Neural cell (in vitro differentiated cells): ENCODE results near the gene NMRK2. TPM values are rescaled to one million over a fixed set of nuclear protein-coding genes. Genes with fewer than 3 reads are reported as not detected.

ENCODE experiments used
- H2AFZ ChIP-seq: fragments of 200-600, 300-800 bp; sonication (generic), shearing (Covaris generic); 2 replicates; pipeline ENCODE4 v1.6.0; 2014; ENCODE audit warnings: low read depth, mild to moderate bottlenecking, antibody characterized with exemption, low read length, moderate library complexity
- H3F3A ChIP-seq: fragments of 200-600 bp; shearing (Covaris generic); 2 replicates; pipeline ENCODE4 v1.6.1; 2016; ENCODE audit warnings: mild to moderate bottlenecking, moderate library complexity, mixed read lengths, antibody characterized with exemption, low read length; ENCODE audit not compliant: insufficient read depth, poor library complexity, severe bottlenecking
- H3K27ac ChIP-seq: fragments of 200-600, 300-800 bp; sonication (generic), shearing (Covaris generic); 2 replicates; pipeline ENCODE4 v1.5.1; 2014; ENCODE audit warnings: mild to moderate bottlenecking, low read length, moderate library complexity
- H3K27me3 ChIP-seq: fragments of 300-800, 200-600 bp; sonication (generic), shearing (Covaris generic); 2 replicates; pipeline ENCODE4 v1.6.0; 2014; ENCODE audit warnings: mild to moderate bottlenecking, low read depth, low read length, moderate library complexity; ENCODE audit not compliant: insufficient read depth
- H3K36me3 ChIP-seq: fragments of 300-800, 200-600 bp; sonication (generic), shearing (Covaris generic); 2 replicates; pipeline ENCODE4 v1.5.1; 2014; ENCODE audit warnings: mild to moderate bottlenecking, antibody characterized with exemption, low read length, moderate library complexity; ENCODE audit not compliant: insufficient read depth
- H3K4me2 ChIP-seq: fragments of 300-800, 200-600 bp; sonication (generic), shearing (Covaris generic); 2 replicates; pipeline ENCODE4 v1.6.0; 2014; ENCODE audit warnings: mild to moderate bottlenecking, low read length
- H3K4me3 ChIP-seq: fragments of 300-800, 200-600 bp; sonication (generic), shearing (Covaris generic); 2 replicates; pipeline ENCODE4 v1.5.1; 2014; ENCODE audit warnings: mild to moderate bottlenecking, low read length, moderate library complexity
- H3K79me2 ChIP-seq: fragments of 200-600 bp; shearing (Covaris generic); replicated peaks from 2 replicates; pipeline ENCODE4 v1.6.0; 2014; ENCODE audit warnings: mild to moderate bottlenecking, low read length, moderate library complexity; ENCODE audit not compliant: insufficient read depth
- H3K9ac ChIP-seq: fragments of 300-800, 200-600 bp; sonication (generic), shearing (Covaris generic); 2 replicates; pipeline ENCODE4 v1.6.1; 2016; ENCODE audit warnings: mild to moderate bottlenecking, low read length, mixed read lengths
- H3K9me2 ChIP-seq: fragments of 200-600 bp; shearing (Covaris generic); 2 replicates; pipeline ENCODE4 v1.6.1; 2016; ENCODE audit warnings: mild to moderate bottlenecking, low read length, mixed read lengths; ENCODE audit not compliant: insufficient read depth
- H3K9me3 ChIP-seq: fragments of 200-600, 300-800 bp; sonication (generic), shearing (Covaris generic); 2 replicates; pipeline ENCODE4 v1.6.1; 2016; ENCODE audit warnings: mild to moderate bottlenecking, mixed run types, low read length, moderate library complexity, mixed read lengths
- H4K20me1 ChIP-seq: fragments of 200-600 bp; shearing (Covaris generic); 2 replicates; pipeline ENCODE4 v1.6.1; 2016; ENCODE audit warnings: mild to moderate bottlenecking, mixed run types; ENCODE audit not compliant: insufficient read depth
- CTCF ChIP-seq: fragments of 450-650 bp; IDR thresholded peaks from 2 replicates; pipeline ENCODE4 v1.5.1; 2014; ENCODE audit warnings: antibody characterized with exemption, mild to moderate bottlenecking, moderate library complexity; ENCODE audit not compliant: poor library complexity, severe bottlenecking
- EP300 ChIP-seq: fragments of 450-650 bp; conservative IDR thresholded peaks from 2 replicates; pipeline ENCODE4 v1.6.1; 2014; ENCODE audit warnings: antibody characterized with exemption, mild to moderate bottlenecking, moderate library complexity; ENCODE audit not compliant: poor library complexity, severe bottlenecking
- EZH2 ChIP-seq: fragments of 200-600, 300-800 bp; shearing (Covaris generic), sonication (generic); IDR thresholded peaks from 2 replicates; pipeline ENCODE4 v1.6.1; 2014; ENCODE audit warnings: antibody characterized with exemption, low read length, borderline replicate concordance, mild to moderate bottlenecking; ENCODE audit not compliant: insufficient read depth, poor library complexity, severe bottlenecking
- MXI1 ChIP-seq: fragments of 450-650 bp; conservative IDR thresholded peaks from 2 replicates; pipeline ENCODE4 v1.6.1; 2014; ENCODE audit warnings: antibody characterized with exemption, mild to moderate bottlenecking; ENCODE audit not compliant: poor library complexity, severe bottlenecking
- POLR2AphosphoS5 ChIP-seq: IDR thresholded peaks from 2 replicates; pipeline ENCODE4 v1.6.1; 2012
- RAD21 ChIP-seq: fragments of 450-650 bp; conservative IDR thresholded peaks from 2 replicates; pipeline ENCODE4 v1.6.1; 2014; ENCODE audit warnings: antibody characterized with exemption, mild to moderate bottlenecking, moderate library complexity
- SMC3 ChIP-seq: fragments of 450-650 bp; conservative IDR thresholded peaks from 2 replicates; pipeline ENCODE4 v1.6.1; 2014; ENCODE audit warnings: antibody characterized with exemption, mild to moderate bottlenecking, moderate library complexity; ENCODE audit not compliant: poor library complexity
- TAF1 ChIP-seq: IDR thresholded peaks from 2 replicates; pipeline ENCODE4 v1.6.1; 2012; ENCODE audit warnings: low read depth
- polyA plus RNA-seq: library from polyadenylated mRNA; depleted of rRNA; stranded (reverse); fragments of >200 nt; gene quantifications from 2 replicates; pipeline ENCODE4 v1.2.3, GENCODE V29; 2014
- TF ChIP-seq, protein P1 (sequence below): IDR thresholded peaks from 2 replicates; pipeline ENCODE4 v1.6.1; 2012; ENCODE audit warnings: borderline replicate concordance

NMRK2 gene
- polyA plus RNA-seq, 1 donor from 2014 or later, result not detected

DNA sequence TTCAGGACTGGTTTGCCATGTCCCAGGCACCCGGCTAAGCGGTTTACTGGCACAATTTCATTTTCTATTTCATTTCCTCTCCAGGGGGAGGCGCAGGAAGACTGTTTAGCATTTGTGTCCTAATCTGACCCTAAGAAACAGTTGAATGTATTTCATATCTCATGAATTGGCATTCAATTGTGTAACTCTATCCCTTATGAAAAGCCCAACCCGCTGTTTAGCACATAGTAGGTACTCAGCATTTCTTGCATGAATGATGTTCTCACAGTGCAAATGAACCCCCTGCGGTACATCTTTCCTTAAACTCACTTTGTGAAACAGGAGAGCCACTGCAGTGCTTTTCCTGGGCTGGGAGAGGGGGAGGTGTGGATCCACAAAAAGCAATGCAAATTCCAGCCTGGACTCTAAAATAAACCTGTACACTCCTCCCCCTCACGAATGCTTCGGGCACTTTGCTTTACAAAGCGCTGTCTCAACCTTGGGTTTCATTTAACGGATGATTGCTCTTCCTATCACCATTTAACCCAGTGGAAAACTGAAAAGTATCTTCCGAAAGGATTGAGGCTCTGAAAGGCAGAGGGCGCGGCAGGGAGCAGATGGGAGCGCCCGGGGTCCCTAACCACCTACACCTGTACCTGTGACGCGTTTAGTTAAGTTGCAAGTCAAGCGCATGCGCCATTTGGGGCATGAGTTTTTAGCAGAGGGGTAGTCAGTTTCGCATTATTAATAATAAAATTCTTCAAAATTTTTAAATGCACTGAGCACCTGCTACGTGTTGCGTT, 53.6 kb downstream of the NMRK2 start:
- H3K4me2 ChIP-seq, result peak overlapping the region; percentile 99
- TF ChIP-seq RAD21, result peak; percentile 67
- TF ChIP-seq EP300, result no peak
- no peak for TF ChIP-seq POLR2AphosphoS5
- TF ChIP-seq, protein P1, sequence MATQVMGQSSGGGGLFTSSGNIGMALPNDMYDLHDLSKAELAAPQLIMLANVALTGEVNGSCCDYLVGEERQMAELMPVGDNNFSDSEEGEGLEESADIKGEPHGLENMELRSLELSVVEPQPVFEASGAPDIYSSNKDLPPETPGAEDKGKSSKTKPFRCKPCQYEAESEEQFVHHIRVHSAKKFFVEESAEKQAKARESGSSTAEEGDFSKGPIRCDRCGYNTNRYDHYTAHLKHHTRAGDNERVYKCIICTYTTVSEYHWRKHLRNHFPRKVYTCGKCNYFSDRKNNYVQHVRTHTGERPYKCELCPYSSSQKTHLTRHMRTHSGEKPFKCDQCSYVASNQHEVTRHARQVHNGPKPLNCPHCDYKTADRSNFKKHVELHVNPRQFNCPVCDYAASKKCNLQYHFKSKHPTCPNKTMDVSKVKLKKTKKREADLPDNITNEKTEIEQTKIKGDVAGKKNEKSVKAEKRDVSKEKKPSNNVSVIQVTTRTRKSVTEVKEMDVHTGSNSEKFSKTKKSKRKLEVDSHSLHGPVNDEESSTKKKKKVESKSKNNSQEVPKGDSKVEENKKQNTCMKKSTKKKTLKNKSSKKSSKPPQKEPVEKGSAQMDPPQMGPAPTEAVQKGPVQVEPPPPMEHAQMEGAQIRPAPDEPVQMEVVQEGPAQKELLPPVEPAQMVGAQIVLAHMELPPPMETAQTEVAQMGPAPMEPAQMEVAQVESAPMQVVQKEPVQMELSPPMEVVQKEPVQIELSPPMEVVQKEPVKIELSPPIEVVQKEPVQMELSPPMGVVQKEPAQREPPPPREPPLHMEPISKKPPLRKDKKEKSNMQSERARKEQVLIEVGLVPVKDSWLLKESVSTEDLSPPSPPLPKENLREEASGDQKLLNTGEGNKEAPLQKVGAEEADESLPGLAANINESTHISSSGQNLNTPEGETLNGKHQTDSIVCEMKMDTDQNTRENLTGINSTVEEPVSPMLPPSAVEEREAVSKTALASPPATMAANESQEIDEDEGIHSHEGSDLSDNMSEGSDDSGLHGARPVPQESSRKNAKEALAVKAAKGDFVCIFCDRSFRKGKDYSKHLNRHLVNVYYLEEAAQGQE, result peak; percentile 11
- TF ChIP-seq SMC3, result peak; percentile 70
- peak; percentile 81 for TF ChIP-seq CTCF
- no peak for TF ChIP-seq MXI1
- TF ChIP-seq TAF1, result no peak
- TF ChIP-seq EZH2, result no peak
- no peaks in the 10 kb centered on the region for H3K27me3 ChIP-seq
- no peak overlapping the region for H2AFZ ChIP-seq
- H3K9me2 ChIP-seq, result no peaks in the 10 kb centered on the region
- peaks cover 23% of the 10 kb centered on the region for H3K79me2 ChIP-seq
- H3K27ac ChIP-seq, result peak overlapping the region; percentile 76
- H3K4me3 ChIP-seq, result peak overlapping the region; percentile 97
- H3K36me3 ChIP-seq, result no peaks in the 10 kb centered on the region
- H4K20me1 ChIP-seq, result peaks cover 37% of the 10 kb centered on the region
- no peaks in the 10 kb centered on the region for H3K9me3 ChIP-seq
- H3K9ac ChIP-seq, result peak overlapping the region; percentile 71
- peaks cover 3% of the 10 kb centered on the region for H3F3A ChIP-seq

- Histone ChIP-seq H3K9me3 (no peaks in the 10 kb centered on the region), H3K9me2 (no peaks in the 10 kb centered on the region), H4K20me1 (peaks cover 24% of the 10 kb centered on the region), H3K4me2 (peak overlapping the region; percentile 10), H3K79me2 (peaks cover 23% of the 10 kb centered on the region), H3F3A (peaks cover 3% of the 10 kb centered on the region), H3K27ac (peak overlapping the region; percentile 39), H3K4me3 (peak overlapping the region; percentile 47), H3K27me3 (no peaks in the 10 kb centered on the region), H3K36me3 (no peaks in the 10 kb centered on the region), H2AFZ (no peak overlapping the region), H3K9ac (peak overlapping the region; percentile 46)
- TF ChIP-seq, protein P1, result no peak
- TF ChIP-seq MXI1 (no peak), EP300 (no peak), TAF1 (peak; percentile 42), POLR2AphosphoS5 (no peak), EZH2 (no peak), CTCF (peak; percentile 91), RAD21 (peak; percentile 56), SMC3 (peak; percentile 66)
Measured at GRCh38 chr19:3987619-3988371, 54.9 kb downstream of the NMRK2 start.
